Transverse colon (tissue), 4 donors: ENCODE data around the gene TBCB. TPM values are rescaled to one million over a fixed set of nuclear protein-coding genes. Genes with fewer than 3 reads are reported as not detected.

ENCODE experiments used
- DNase-seq: peaks from one replicate; pipeline ENCODE4 v3.0.0-alpha.2; 2019
- H3K27ac ChIP-seq, 4 donors: fragments of 200-600 bp; sonication (generic); 2 replicates each; pipeline ENCODE4 v1.5.1; 2016 to 2018; ENCODE audit warnings: inconsistent platforms in 4 of 4
- H3K27me3 ChIP-seq: fragments of 200-600 bp; sonication (generic); 2 replicates; pipeline ENCODE4 v1.5.1; 2017; ENCODE audit warnings: inconsistent platforms
- H3K36me3 ChIP-seq, 4 donors: fragments of 200-600 bp; sonication (generic); 2 replicates each; pipeline ENCODE4 v1.5.1; 2017 to 2019; ENCODE audit warnings: inconsistent platforms in 4 of 4
- H3K4me1 ChIP-seq, 4 donors: fragments of 200-600 bp; sonication (generic); 2 replicates each; pipeline ENCODE4 v1.5.1; 2017 to 2020; ENCODE audit warnings: inconsistent platforms in 4 of 4
- H3K4me3 ChIP-seq, 4 donors: fragments of 200-600 bp; sonication (generic); 1 replicate in 1 of 4; 2 replicates in 3 of 4; pipeline versions ENCODE4 v1.5.1 to v1.6.1; 2017 to 2019; ENCODE audit warnings: inconsistent platforms in 4 of 4
- H3K9me3 ChIP-seq, 2 donors: fragments of 200-600 bp; sonication (generic); 2 replicates each; pipeline ENCODE4 v1.5.1; 2017 to 2019; ENCODE audit warnings: inconsistent platforms in 2 of 2
- EP300 ChIP-seq: sonication (generic); formaldehyde crosslinking; IDR thresholded peaks from one replicate; pipeline ENCODE4 v1.6.1; 2017; ENCODE audit warnings: antibody characterized with exemption, low read depth
- POLR2A ChIP-seq: fragments of 450-650 bp; IDR thresholded peaks from one replicate; pipeline ENCODE4 v1.6.1; 2016; ENCODE audit warnings: antibody characterized with exemption, mild to moderate bottlenecking, moderate library complexity
- POLR2AphosphoS5 ChIP-seq, 3 donors: sonication (generic); formaldehyde crosslinking; IDR thresholded peaks; one replicate each; pipeline ENCODE4 v1.6.1; 2016; ENCODE audit warnings: antibody characterized with exemption in 3 of 3
- WGBS, 2 donors: methylation state at CpG; one replicate each; pipeline ENCODE4 v1.1.5; 2018; ENCODE audit warnings: low coverage in 1 of 2; 5-methylcytosine and 5-hydroxymethylcytosine counted together
- in situ Hi-C, 4 donors: fragments of 200-750 bp; cut with MboI; loops; one replicate each; pipeline versions ENCODE4 v1.15.0 to v1.15.1; 2017; ENCODE audit warnings: low sequenced_read_pairs in 3 of 4, low pct_ligation_motif_present in 1 of 4, low pct_unique_long_range_greater_than_20kb in 1 of 4
- intact Hi-C: fragments of 100-400 bp; cut with DNase I; formaldehyde crosslinking; loops from one replicate; pipeline ENCODE4 v1.15.1; 2023; ENCODE audit warnings: low total_unique reads
- total RNA-seq, 4 donors: library from RNA; depleted of rRNA; stranded (reverse); fragments of >200 nt; gene quantifications; one replicate each; pipeline ENCODE4 v1.1.0, GENCODE V29; 2016
- TF ChIP-seq, protein P1 (sequence below), 5 experiments: fragments of 200-600 bp in 3 of 5; fragments of 450-650 bp in 2 of 5; sonication (generic) in 3 of 5; IDR thresholded peaks; 1 replicate in 2 of 5; 2 replicates in 3 of 5; pipeline ENCODE4 v1.5.1; 2016 to 2017; ENCODE audit warnings: antibody characterized with exemption in 5 of 5, inconsistent platforms in 3 of 5, mild to moderate bottlenecking in 2 of 5, moderate library complexity in 1 of 5

Gene TBCB
- total RNA-seq, 4 donors from 2014 or later = 82.4 to 175 (median 134) TPM

- Histone ChIP-seq H3K36me3 (no peaks in the 10 kb centered on the region), H3K4me3 (no peak overlapping the region), H3K27ac (no peak overlapping the region), H3K4me1 (no peaks in the 10 kb centered on the region), H3K9me3 (no peaks in the 10 kb centered on the region), H3K27me3 (no peaks in the 10 kb centered on the region)
- WGBS, 2 donors = 96 to 100% methylated on average over 2 to 5 of the region's 5 CpGs
- TF ChIP-seq POLR2AphosphoS5 (IDR thresholded peaks at IDR 0.05) = no peak
- no peak for TF ChIP-seq EP300
- no peak for TF ChIP-seq POLR2A
- TF ChIP-seq, protein P1, sequence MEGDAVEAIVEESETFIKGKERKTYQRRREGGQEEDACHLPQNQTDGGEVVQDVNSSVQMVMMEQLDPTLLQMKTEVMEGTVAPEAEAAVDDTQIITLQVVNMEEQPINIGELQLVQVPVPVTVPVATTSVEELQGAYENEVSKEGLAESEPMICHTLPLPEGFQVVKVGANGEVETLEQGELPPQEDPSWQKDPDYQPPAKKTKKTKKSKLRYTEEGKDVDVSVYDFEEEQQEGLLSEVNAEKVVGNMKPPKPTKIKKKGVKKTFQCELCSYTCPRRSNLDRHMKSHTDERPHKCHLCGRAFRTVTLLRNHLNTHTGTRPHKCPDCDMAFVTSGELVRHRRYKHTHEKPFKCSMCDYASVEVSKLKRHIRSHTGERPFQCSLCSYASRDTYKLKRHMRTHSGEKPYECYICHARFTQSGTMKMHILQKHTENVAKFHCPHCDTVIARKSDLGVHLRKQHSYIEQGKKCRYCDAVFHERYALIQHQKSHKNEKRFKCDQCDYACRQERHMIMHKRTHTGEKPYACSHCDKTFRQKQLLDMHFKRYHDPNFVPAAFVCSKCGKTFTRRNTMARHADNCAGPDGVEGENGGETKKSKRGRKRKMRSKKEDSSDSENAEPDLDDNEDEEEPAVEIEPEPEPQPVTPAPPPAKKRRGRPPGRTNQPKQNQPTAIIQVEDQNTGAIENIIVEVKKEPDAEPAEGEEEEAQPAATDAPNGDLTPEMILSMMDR (IDR thresholded peaks at IDR 0.05) = no peak
- in situ Hi-C loops = no loop called here
- DNase-seq = no peak
- intact Hi-C loops = loop anchor here (10.0 kb wide), 1 partner anchor 135 kb away; no protein-coding TSS in a partner anchor
Observed at GRCh38 chr19:36089847-36090246, 25.4 kb upstream of the TBCB start.

DNA sequence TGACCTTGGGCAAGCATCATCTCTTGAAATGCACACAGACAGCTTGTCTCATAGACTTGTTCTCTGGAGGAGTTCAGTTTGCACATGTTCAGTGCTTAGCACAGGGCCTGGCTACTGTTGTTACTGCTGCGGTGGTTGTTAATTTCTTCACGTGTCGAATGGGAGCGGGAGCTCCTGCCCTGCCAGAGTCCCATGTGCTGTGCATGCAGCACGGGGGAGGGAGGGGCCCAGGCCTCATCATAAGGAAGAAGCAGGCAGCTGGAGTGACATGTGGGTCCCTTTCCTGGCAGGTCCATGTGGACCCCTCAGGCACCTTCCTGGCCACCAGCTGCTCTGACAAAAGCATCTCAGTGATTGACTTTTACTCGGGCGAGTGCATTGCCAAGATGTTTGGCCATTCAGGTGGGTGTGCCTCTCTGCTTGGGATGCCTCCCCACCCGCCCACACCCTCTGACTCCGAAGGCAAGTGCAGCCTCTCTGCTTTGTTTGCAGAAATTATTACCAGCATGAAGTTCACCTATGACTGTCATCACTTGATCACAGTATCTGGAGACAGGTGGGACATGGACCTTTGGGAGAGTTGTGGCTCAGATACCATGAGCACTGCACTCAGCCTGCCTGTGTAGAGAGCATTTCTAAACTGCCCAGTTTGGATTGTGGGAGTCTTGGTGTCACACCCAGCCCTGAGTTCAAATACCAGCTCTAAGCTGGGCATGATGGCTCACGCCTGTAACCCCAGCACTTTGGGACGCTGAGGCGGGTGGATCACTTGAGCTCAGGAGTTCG is 24.2 kb upstream of the TBCB start:
- Histone ChIP-seq H3K36me3 (no peaks in the 10 kb centered on the region), H3K27ac (no peak overlapping the region), H3K4me3 (no peak overlapping the region), H3K27me3 (no peaks in the 10 kb centered on the region), H3K9me3 (no peaks in the 10 kb centered on the region), H3K4me1 (no peaks in the 10 kb centered on the region)
- WGBS, 2 donors = 71 to 85% methylated on average over 4 to 13 of the region's 13 CpGs
- no peak for TF ChIP-seq EP300
- no peak for TF ChIP-seq POLR2AphosphoS5 (IDR thresholded peaks at IDR 0.05)
- TF ChIP-seq POLR2A = no peak
- TF ChIP-seq, protein P1 (IDR thresholded peaks at IDR 0.05) = no peak
- intact Hi-C loops (no loop called here), in situ Hi-C loops (no loop called here)
- no peak for DNase-seq

DNA sequence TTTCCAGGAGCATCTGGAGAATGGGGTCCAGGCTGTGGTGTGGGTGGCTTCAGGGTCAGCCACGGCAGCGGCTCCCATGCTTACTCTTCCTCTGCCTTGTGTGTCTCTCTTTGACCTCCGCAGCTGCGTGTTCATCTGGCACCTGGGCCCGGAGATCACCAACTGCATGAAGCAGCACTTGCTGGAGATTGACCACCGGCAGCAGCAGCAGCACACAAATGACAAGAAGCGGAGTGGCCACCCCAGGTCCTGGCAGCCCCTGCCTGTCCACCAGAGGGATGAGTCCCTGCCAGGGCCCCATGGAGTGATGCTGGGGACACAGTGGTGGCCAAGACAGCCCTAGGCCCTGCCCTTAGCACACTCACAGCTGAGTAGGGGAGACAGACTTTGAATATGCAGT is 22.7 kb upstream of the TBCB start:
- Histone ChIP-seq H3K27ac (no peak overlapping the region), H3K4me1 (no peaks in the 10 kb centered on the region), H3K9me3 (no peaks in the 10 kb centered on the region), H3K27me3 (no peaks in the 10 kb centered on the region), H3K4me3 (no peak overlapping the region), H3K36me3 (no peaks in the 10 kb centered on the region)
- intact Hi-C loops (no loop called here), in situ Hi-C loops (no loop called here)
- 95% methylated on average over 7 of the region's 7 CpGs; no CpG with 5 or more reads in 1 of the 2 donors for WGBS, 2 donors
- TF ChIP-seq POLR2AphosphoS5 (IDR thresholded peaks at IDR 0.05) = no peak
- no peak for TF ChIP-seq EP300
- TF ChIP-seq, protein P1 (IDR thresholded peaks at IDR 0.05) = no peak
- no peak for TF ChIP-seq POLR2A
- no peak for DNase-seq

- no peak for TF ChIP-seq EP300
- TF ChIP-seq POLR2AphosphoS5 (IDR thresholded peaks at IDR 0.05) = no peak
- TF ChIP-seq, protein P1 (IDR thresholded peaks at IDR 0.05) = no peak
- no peak for TF ChIP-seq POLR2A
- WGBS, 2 donors = 81% methylated on average over 5 of the region's 5 CpGs; no CpG with 5 or more reads in 1 of the 2 donors
- Histone ChIP-seq H3K4me3 (no peak overlapping the region), H3K9me3 (no peaks in the 10 kb centered on the region), H3K27me3 (no peaks in the 10 kb centered on the region), H3K27ac (no peak overlapping the region), H3K36me3 (no peaks in the 10 kb centered on the region), H3K4me1 (no peaks in the 10 kb centered on the region)
- intact Hi-C loops = no loop called here
- in situ Hi-C loops = no loop called here
- DNase-seq = no peak
Observed at GRCh38 chr19:36093146-36093662, 22.1 kb upstream of the TBCB start.
